Activated CD4-positive, alpha-beta memory T cell treated with anti-CD3 and anti-CD28 coated beads, Interleukin-2, amount 10 ng/mL, durations not matched to agents 7 days and 5 days (primary cell): Measurements from ENCODE around the gene FOCAD. TPM values are rescaled to one million over a fixed set of nuclear protein-coding genes. Genes with fewer than 3 reads are reported as not detected.

Source experiments
- CTCF ChIA-PET: fragments of 350-600 bp; sonication (Branson Sonifier 250); formaldehyde crosslinking; loops from one replicate; lab custom pipeline; 2021; ENCODE audit warnings: antibody characterized with exemption, inconsistent platforms; lab: Charles Lee
- POLR2A ChIA-PET: fragments of 350-600 bp; sonication (Branson Sonifier 250); formaldehyde crosslinking; loops from one replicate; lab custom pipeline; 2021; ENCODE audit warnings: antibody characterized with exemption; lab: Charles Lee
- DNase-seq: peaks from one replicate; pipeline ENCODE4 v3.0.0-alpha.2; 2020
- H3K27ac Mint-ChIP-seq: one replicate; pipeline ENCODE4 v1.8.0; 2021; ENCODE audit warnings: mild to moderate bottlenecking, mixed read lengths
- H3K27me3 Mint-ChIP-seq: one replicate; pipeline ENCODE4 v1.8.0; 2021; ENCODE audit warnings: mixed read lengths
- H3K36me3 Mint-ChIP-seq: one replicate; pipeline ENCODE4 v1.8.0; 2021; ENCODE audit warnings: low read depth, mixed read lengths
- H3K4me1 Mint-ChIP-seq: one replicate; pipeline ENCODE4 v1.8.0; 2021; ENCODE audit warnings: mixed read lengths
- H3K4me3 Mint-ChIP-seq: one replicate; pipeline ENCODE4 v1.8.0; 2021; ENCODE audit warnings: mild to moderate bottlenecking, mixed read lengths
- H3K9me3 Mint-ChIP-seq: one replicate; pipeline ENCODE4 v1.8.0; 2021; ENCODE audit warnings: mixed read lengths
- total RNA-seq, 2 experiments: library from RNA; stranded (reverse); gene quantifications; one replicate each; pipeline ENCODE4 v1.2.3, GENCODE V29; 2021

FOCAD gene
- total RNA-seq, 2 experiments from 2014 or later: 26.3 to 30.7 TPM

DNA sequence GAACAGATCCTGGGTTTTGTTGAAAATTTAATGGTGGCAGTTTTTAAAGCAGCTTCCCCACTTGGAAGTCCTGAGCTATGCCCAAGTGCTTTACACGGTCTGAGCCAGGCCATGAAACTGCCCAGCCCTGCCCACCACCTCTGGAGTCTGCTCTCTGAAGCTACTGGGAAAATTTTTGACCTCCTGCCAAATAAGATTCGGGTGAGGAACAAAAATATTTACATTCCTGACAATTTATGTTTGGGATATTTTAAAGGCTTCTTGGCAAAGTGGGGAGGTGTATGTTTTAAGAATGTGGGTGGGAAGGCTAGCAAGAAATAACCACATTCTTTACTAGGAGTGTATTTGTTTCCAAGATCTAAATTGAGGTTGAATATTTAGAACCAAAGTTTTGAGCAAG, 297.4 kb downstream of the FOCAD start:
- Mint-ChIP-seq H3K27ac (no peak overlapping the region), H3K9me3 (no peaks in the 10 kb centered on the region), H3K4me3 (no peak overlapping the region), H3K4me1 (no peaks in the 10 kb centered on the region), H3K36me3 (peaks cover 17% of the 10 kb centered on the region), H3K27me3 (no peaks in the 10 kb centered on the region)
- CTCF ChIA-PET: interaction anchor here (1.4 kb wide), 1 partner anchor 130 kb away, joined by 4 read pairs; no protein-coding TSS in a partner anchor
- POLR2A ChIA-PET: interaction anchor here (1.0 kb wide), 1 partner anchor 34 kb away, joined by 3 read pairs; no protein-coding TSS in a partner anchor
- DNase-seq: no peak

DNA sequence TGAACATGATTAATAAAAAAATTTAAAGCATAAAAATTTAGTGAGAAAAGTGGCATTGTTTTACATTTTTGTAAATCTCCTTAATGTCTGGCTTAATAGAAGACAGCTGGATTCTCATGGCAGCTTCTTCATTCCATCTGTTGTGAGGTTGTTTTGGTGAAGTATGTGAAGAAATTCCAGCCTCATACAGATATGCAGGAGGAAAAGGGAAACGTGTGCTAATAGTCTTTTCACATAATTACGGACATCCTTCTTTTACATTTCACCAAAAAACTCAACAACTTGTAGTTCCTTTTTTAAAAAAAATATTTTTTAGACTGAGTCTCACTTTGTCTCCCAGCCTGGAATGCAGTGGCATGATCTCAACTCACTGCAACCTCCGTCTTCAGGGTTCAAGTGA, 300.4 kb downstream of the FOCAD start:
- no peaks in the 10 kb centered on the region for H3K27me3 Mint-ChIP-seq
- CTCF ChIA-PET: interaction anchor here (0.9 kb wide), 1 partner anchor 13 kb away, joined by 4 read pairs; no protein-coding TSS in a partner anchor

DNA sequence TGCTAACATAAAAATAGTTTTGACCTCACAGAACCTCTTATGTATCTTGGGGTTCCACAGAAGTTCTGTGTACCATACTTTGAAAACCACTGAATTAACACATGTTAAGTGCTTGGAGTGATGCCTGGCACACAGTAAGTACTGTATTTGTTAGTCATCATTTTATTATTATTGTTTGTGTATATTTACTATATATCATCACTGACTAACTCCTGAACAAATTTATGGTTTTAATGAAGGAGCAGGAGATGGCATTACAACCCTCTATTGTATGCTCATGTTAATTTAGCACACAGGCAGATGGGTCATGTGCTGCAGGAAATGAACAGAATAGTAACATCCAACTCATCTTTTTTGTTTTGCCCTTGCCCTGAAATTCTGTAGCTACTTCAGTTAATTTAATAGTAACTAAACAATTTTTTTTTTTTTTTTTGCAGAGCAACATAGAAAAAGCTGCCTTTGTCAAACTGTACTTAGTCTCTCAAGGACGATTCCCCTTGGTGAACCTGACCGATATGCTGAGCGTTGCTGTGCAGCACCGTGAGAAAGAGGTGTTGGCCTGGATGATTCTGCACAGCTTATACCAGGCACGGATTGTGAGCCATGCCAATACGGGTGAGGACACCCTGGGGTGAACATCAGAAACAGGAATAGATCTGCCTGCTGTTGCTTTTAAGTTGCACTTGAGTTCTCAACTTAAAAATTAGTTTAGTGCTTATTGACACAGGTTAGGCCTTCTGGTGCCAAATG, 302.0 kb downstream of the FOCAD start:
- ChIA-PET POLR2A (no interaction called here), CTCF (interaction anchor here (0.6 kb wide), 1 partner anchor 103 kb away, joined by 4 read pairs; no protein-coding TSS in a partner anchor)
- no peaks in the 10 kb centered on the region for H3K9me3 Mint-ChIP-seq

More for the DNA sequence above, 300.4 kb downstream of the FOCAD start:
- peaks cover 10% of the 10 kb centered on the region for H3K36me3 Mint-ChIP-seq
- H3K9me3 Mint-ChIP-seq: no peaks in the 10 kb centered on the region
- POLR2A ChIA-PET: no interaction called here
- no peaks in the 10 kb centered on the region for H3K4me1 Mint-ChIP-seq
- no peak overlapping the region for H3K4me3 Mint-ChIP-seq
- no peak for DNase-seq
- no peak overlapping the region for H3K27ac Mint-ChIP-seq

DNA sequence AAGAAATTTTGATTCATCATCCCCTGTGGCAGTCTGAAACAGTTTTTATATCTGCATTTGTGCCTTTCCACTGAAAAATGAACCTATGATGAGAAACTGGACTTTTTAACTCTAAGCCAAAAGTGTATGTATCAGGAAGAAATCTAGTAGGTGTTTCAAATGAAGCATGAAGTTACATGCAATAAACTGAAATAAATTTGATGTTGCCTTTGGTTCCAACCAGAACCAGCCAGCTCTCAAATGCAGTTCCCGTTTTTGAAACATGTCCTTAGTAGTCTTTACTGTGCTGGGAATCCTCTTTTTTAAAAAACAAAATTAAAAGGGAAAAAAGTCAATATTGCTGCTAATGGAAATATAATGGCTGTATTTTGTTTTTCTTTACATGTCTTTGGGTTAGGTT, 303.5 kb downstream of the FOCAD start:
- POLR2A ChIA-PET: no interaction called here
- Mint-ChIP-seq H3K27me3 (no peaks in the 10 kb centered on the region), H3K4me1 (no peaks in the 10 kb centered on the region), H3K9me3 (no peaks in the 10 kb centered on the region), H3K4me3 (no peak overlapping the region), H3K27ac (no peak overlapping the region), H3K36me3 (peaks cover 25% of the 10 kb centered on the region)
- no peak for DNase-seq
- CTCF ChIA-PET: interaction anchor here (1.6 kb wide), 1 partner anchor 124 kb away, joined by 4 read pairs; no protein-coding TSS in a partner anchor

More for the DNA sequence above, 302.0 kb downstream of the FOCAD start:
- Mint-ChIP-seq H3K36me3 (peaks cover 20% of the 10 kb centered on the region), H3K27me3 (no peaks in the 10 kb centered on the region), H3K4me3 (no peak overlapping the region), H3K4me1 (no peaks in the 10 kb centered on the region), H3K27ac (no peak overlapping the region)
- DNase-seq: no peak

DNA sequence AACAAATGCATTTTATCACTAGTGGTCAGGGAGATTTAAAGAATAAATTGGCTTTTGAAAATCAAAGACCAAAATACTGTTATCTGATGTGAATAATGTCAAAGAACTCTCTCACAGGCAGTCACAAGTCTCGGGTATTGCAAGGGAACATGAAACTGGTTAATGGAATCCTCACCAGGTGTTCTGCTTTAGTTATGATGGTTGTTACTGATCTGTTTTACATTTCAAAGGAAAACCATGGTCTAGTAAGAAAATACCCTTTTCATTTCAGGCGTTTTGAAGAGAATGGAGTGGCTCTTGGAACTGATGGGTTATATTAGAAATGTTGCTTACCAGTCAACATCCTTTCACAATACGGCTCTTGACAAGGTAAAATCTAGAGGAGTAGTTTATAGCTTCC, 304.0 kb downstream of the FOCAD start:
- H3K36me3 Mint-ChIP-seq: peaks cover 28% of the 10 kb centered on the region
- no peak overlapping the region for H3K4me3 Mint-ChIP-seq
- POLR2A ChIA-PET: no interaction called here
- CTCF ChIA-PET: interaction anchor here (0.7 to 1.6 kb wide), 2 partner anchors 123 to 296 kb away, joined by 4 to 5 read pairs; no protein-coding TSS in a partner anchor
- H3K9me3 Mint-ChIP-seq: no peaks in the 10 kb centered on the region
- no peaks in the 10 kb centered on the region for H3K27me3 Mint-ChIP-seq
- H3K27ac Mint-ChIP-seq: no peak overlapping the region
- no peaks in the 10 kb centered on the region for H3K4me1 Mint-ChIP-seq
- DNase-seq: no peak

DNA sequence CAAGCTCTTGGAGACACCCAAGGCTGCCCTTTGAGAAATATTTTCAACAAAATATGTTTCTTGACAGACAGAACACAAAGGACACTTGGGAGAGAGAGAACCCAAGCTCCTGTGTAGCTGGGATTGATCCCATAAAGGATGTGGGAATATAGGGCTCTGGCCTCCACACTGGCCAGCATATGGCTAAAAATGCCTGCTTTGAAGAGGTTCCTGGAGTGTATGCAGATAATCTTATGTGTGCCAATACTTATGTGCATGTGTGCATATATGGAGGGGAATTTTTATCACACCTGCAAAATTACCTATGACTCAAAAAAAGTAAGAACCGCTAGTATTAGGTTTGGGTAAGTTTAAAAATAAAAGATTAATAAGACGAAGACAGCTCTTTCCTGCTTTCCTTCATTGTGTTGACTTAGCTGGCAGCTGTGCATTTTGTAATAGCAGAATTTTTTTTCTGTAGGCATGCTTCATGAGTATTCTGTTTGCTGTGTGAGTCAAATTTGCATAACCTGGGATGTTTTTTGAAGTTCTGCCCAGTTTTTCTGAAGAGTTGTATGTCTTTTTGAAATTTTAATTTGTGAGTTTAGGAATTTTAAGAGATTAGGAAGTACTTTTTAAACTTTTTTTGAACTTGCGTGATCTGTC, 304.7 kb downstream of the FOCAD start:
- ChIA-PET CTCF (interaction anchor here (0.7 to 1.6 kb wide), 2 partner anchors 122 to 296 kb away, joined by 4 to 5 read pairs; no protein-coding TSS in a partner anchor), POLR2A (no interaction called here)
- H3K27me3 Mint-ChIP-seq: no peaks in the 10 kb centered on the region
- H3K9me3 Mint-ChIP-seq: no peaks in the 10 kb centered on the region
- H3K4me3 Mint-ChIP-seq: no peak overlapping the region
- peaks cover 31% of the 10 kb centered on the region for H3K36me3 Mint-ChIP-seq
- H3K4me1 Mint-ChIP-seq: no peaks in the 10 kb centered on the region
- H3K27ac Mint-ChIP-seq: no peak overlapping the region
- no peak for DNase-seq

DNA sequence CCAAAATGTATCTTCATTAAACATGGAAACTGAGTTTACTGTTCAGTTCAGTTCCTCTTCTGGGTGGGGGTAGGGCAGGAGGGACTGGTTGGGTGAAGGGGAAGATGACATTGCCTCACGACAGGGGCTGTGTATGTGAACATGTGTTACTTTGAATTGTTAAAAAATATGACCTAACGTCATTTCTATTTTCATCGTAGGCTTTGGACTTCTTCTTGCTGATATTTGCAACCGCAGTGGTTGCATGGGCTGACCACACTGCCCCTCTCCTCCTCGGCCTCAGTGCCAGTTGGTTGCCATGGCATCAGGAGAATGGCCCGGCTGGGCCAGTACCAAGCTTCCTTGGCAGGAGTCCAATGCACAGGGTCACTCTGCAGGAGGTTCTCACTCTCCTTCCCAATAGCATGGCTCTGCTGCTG, 305.9 kb downstream of the FOCAD start:
- POLR2A ChIA-PET: no interaction called here
- H3K27ac Mint-ChIP-seq: no peak overlapping the region

DNA sequence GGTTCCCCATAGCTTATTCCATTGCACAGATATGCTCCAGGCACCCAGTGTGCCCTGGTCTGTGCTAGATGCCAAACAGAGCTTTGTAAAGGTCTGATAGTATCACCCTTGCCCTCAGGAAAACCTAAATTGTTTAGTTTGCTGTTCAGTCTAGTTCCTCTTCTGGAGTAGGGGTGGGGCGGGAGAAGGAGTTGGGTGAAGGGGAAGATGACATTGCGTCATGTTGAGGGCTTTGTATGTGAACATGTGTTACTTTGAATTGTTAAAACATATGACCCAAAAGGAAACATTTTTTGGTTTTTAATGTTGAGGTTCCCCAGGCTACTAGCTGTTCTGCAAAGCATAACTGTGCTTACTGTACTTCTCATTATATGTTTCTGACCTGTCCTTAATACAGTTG, 306.8 kb downstream of the FOCAD start:
- no peak overlapping the region for H3K4me3 Mint-ChIP-seq
- H3K9me3 Mint-ChIP-seq: no peaks in the 10 kb centered on the region
- POLR2A ChIA-PET: no interaction called here
- CTCF ChIA-PET: no interaction called here
- H3K36me3 Mint-ChIP-seq: peaks cover 50% of the 10 kb centered on the region
- no peak overlapping the region for H3K27ac Mint-ChIP-seq
- no peak for DNase-seq
- H3K27me3 Mint-ChIP-seq: no peaks in the 10 kb centered on the region
- no peaks in the 10 kb centered on the region for H3K4me1 Mint-ChIP-seq

More for the DNA sequence above, 305.9 kb downstream of the FOCAD start:
- CTCF ChIA-PET: no interaction called here
- DNase-seq: no peak
- Mint-ChIP-seq H3K36me3 (peaks cover 40% of the 10 kb centered on the region), H3K9me3 (no peaks in the 10 kb centered on the region), H3K27me3 (no peaks in the 10 kb centered on the region), H3K4me1 (no peaks in the 10 kb centered on the region), H3K4me3 (no peak overlapping the region)

DNA sequence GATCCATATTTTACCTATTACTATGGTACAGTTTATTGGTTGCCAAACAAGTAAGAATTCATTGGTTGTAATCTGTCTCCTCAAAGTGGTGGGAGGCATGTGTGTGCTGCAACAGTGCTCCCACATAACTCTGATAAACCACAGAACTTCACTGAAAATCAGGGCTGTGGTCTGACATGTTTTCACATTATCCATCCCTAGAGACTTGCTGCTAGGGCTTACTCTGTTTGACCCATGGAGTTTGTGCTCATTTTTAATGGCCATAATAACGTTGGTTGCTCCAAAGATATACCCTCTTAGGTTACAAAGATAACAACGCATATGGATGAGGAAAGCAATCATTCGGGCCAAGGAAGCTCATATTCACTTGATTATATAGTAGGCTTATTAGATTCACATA, 310.4 kb downstream of the FOCAD start:
- H3K9me3 Mint-ChIP-seq: no peaks in the 10 kb centered on the region
- H3K27me3 Mint-ChIP-seq: no peaks in the 10 kb centered on the region
- H3K36me3 Mint-ChIP-seq: peaks cover 73% of the 10 kb centered on the region
- no peak overlapping the region for H3K27ac Mint-ChIP-seq
- no peak overlapping the region for H3K4me3 Mint-ChIP-seq
- peaks cover 20% of the 10 kb centered on the region for H3K4me1 Mint-ChIP-seq
- no peak for DNase-seq
- POLR2A ChIA-PET: no interaction called here
- CTCF ChIA-PET: interaction anchor here (0.6 kb wide), 1 partner anchor 80 kb away, joined by 3 read pairs; no protein-coding TSS in a partner anchor

DNA sequence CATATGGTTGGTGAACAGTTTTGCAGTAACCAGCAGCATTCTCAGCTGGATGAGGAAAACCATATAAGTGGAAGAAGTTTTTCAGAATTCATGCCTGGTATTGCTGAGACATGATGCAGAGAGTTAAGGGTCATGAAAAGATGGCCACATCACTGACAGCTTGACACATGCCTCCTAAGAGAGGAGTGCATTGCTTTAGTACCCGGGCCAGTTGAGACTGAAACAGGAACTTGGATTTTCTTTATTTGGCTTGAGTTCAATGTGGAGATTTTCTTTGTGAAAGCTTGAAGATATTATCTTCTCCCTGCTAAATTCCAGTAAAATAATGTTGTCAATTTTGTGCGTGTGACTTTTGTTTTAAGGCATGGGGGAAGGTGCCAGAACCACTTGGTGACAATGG, 311.6 kb downstream of the FOCAD start:
- CTCF ChIA-PET: interaction anchor here (0.6 kb wide), 1 partner anchor 574 kb away, joined by 3 read pairs; no protein-coding TSS in a partner anchor
- H3K36me3 Mint-ChIP-seq: peaks cover 66% of the 10 kb centered on the region

DNA sequence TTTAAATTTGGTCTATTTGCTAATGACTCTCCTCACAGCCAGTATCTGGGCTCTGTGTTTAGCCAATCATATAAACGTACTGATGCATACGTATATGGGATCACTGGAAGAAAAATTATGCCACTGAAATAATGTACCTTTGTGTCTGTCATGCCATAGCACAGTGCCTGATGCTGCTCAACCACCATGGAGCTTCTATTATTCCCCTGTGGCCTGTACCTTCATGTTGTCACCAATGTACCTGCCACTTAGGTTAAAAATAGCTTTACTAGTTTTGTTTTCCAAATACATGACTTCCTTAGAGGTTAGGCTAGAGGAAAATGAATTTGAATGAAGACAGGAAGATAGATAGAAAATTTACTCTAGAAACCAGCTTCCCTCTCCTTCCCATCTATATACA, 312.8 kb downstream of the FOCAD start:
- ChIA-PET CTCF (interaction anchor here (1.3 kb wide), 1 partner anchor 13 kb away, joined by 4 read pairs; no protein-coding TSS in a partner anchor), POLR2A (interaction anchor here (0.7 to 1.2 kb wide), 4 partner anchors 9 to 82 kb away, joined by 3 to 4 read pairs (median 3); partner anchors contain the start of gene HACD4)
- H3K27ac Mint-ChIP-seq: peak overlapping the region; percentile 16
- peaks cover 28% of the 10 kb centered on the region for H3K4me1 Mint-ChIP-seq
- no peaks in the 10 kb centered on the region for H3K27me3 Mint-ChIP-seq
- peaks cover 4% of the 10 kb centered on the region for H3K9me3 Mint-ChIP-seq
- H3K36me3 Mint-ChIP-seq: peaks cover 68% of the 10 kb centered on the region
- no peak overlapping the region for H3K4me3 Mint-ChIP-seq
- no peak for DNase-seq

More for the DNA sequence above, 311.6 kb downstream of the FOCAD start:
- no peak for DNase-seq
- Mint-ChIP-seq H3K27ac (no peak overlapping the region), H3K27me3 (no peaks in the 10 kb centered on the region), H3K4me1 (peaks cover 20% of the 10 kb centered on the region), H3K4me3 (no peak overlapping the region), H3K9me3 (no peaks in the 10 kb centered on the region)
- POLR2A ChIA-PET: interaction anchor here (1.2 kb wide), 2 partner anchors 12 to 83 kb away, joined by 3 read pairs; no protein-coding TSS in a partner anchor

DNA sequence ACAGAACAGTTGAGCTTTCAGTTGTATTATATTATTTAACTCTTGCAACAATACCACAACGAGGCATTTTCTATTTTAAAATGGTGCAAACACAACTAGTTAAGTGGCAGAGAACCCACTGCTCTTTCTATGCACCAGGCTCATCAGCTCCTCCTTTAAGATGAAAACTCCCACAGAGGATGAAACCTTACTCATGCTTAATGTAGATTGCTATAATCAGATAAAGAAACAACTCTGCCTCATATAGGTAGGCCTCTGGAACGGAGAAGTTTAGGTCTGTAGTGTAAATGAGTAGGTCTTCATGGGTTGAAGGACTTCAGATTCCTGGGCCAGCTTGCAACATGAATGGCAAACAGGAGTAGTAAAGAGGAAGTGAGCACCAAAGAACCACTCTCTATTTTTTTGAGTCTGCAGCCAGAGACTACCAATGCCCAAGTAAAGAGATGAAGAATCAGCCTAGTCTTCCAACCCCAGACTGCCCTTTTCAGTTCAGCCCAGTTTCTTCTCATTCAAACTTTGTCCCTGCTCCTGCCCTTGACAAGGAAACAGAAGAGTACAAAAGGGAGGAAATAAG, 313.5 kb downstream of the FOCAD start:
- Mint-ChIP-seq H3K36me3 (peaks cover 71% of the 10 kb centered on the region), H3K27ac (peak overlapping the region; percentile 16), H3K4me3 (no peak overlapping the region), H3K9me3 (peaks cover 4% of the 10 kb centered on the region), H3K27me3 (no peaks in the 10 kb centered on the region), H3K4me1 (peaks cover 35% of the 10 kb centered on the region)
- POLR2A ChIA-PET: interaction anchor here (0.8 to 1.2 kb wide), 2 partner anchors 33 to 34 kb away, joined by 3 to 4 read pairs; partner anchors contain the start of gene HACD4
- no peak for DNase-seq
- CTCF ChIA-PET: interaction anchor here (1.3 kb wide), 1 partner anchor 13 kb away, joined by 4 read pairs; no protein-coding TSS in a partner anchor
